Gastrocnemius medialis (tissue), 4 donors: ENCODE measurements around the gene TNRC18. TPM values are rescaled to one million over a fixed set of nuclear protein-coding genes. Genes with fewer than 3 reads are reported as not detected.

ENCODE experiments used
- ATAC-seq, 2 donors: fragments of 150-250 bp; one replicate each; pipeline ENCODE4 v1.9.1; 2016
- DNase-seq, 2 donors: peaks; one replicate each; pipeline ENCODE4 v3.0.0-alpha.2; 2019
- H3K27ac ChIP-seq, 4 donors: fragments of 200-600 bp; sonication (generic); 1 replicate in 1 of 4; 2 replicates in 3 of 4; pipeline ENCODE4 v1.5.1; 2016 to 2018; ENCODE audit warnings: mild to moderate bottlenecking in 2 of 4, moderate library complexity in 1 of 4
- H3K27me3 ChIP-seq, 3 donors: fragments of 200-600 bp; sonication (generic) in 2 of 3; 1 replicate in 1 of 3; 2 replicates in 2 of 3; pipeline versions ENCODE4 v1.5.1 to v1.6.0; 2016 to 2019; ENCODE audit warnings: mild to moderate bottlenecking in 1 of 3, moderate library complexity in 1 of 3
- H3K36me3 ChIP-seq, 2 donors: fragments of 200-600 bp; sonication (generic) in 1 of 2; one replicate each; pipeline ENCODE4 v1.5.1; 2017 to 2018
- H3K4me1 ChIP-seq, 2 donors: fragments of 200-600 bp; sonication (generic) in 1 of 2; one replicate each; pipeline ENCODE4 v1.5.1; 2016 to 2017; ENCODE audit warnings: mild to moderate bottlenecking in 2 of 2
- H3K4me3 ChIP-seq, 4 donors: fragments of 200-600 bp; sonication (generic) in 3 of 4; 1 replicate in 1 of 4; 2 replicates in 3 of 4; pipeline ENCODE4 v1.5.1; 2016 to 2019; ENCODE audit warnings: mild to moderate bottlenecking in 2 of 4
- H3K9me3 ChIP-seq, 3 donors: fragments of 200-600 bp; sonication (generic) in 2 of 3; 1 replicate in 1 of 3; 2 replicates in 2 of 3; pipeline ENCODE4 v1.5.1; 2016 to 2019
- POLR2A ChIP-seq, 2 donors: fragments of 450-650 bp; IDR thresholded peaks; one replicate each; pipeline ENCODE4 v1.6.1; 2017; ENCODE audit warnings: antibody characterized with exemption in 2 of 2, mild to moderate bottlenecking in 2 of 2, moderate library complexity in 2 of 2
- in situ Hi-C, 4 donors: fragments of 200-750 bp; cut with MboI; loops; one replicate each; pipeline versions ENCODE4 v1.15.0 to v1.8.0; 2017; ENCODE audit warnings: low sequenced_read_pairs in 4 of 4
- intact Hi-C: fragments of 100-400 bp; cut with DNase I; formaldehyde crosslinking; loops from one replicate; pipeline ENCODE4 v1.15.1; 2023; ENCODE audit warnings: low total_unique reads
- total RNA-seq, 4 donors: library from RNA; depleted of rRNA; stranded (reverse); fragments of >200 nt; gene quantifications; one replicate each; pipeline versions ENCODE4 v1.1.0 to v1.2.3, GENCODE V29; 2016
- TF ChIP-seq, protein P1 (sequence below), 5 experiments: fragments of 450-650 bp in 3 of 5; fragments of 200-600 bp in 2 of 5; sonication (generic) in 2 of 5; IDR thresholded peaks in 4 of 5; conservative IDR thresholded peaks in 1 of 5; 1 replicate in 4 of 5; 2 replicates in 1 of 5; pipeline ENCODE4 v1.5.1; 2016 to 2019; ENCODE audit warnings: antibody characterized with exemption in 5 of 5, mild to moderate bottlenecking in 3 of 5, moderate library complexity in 3 of 5

Gene TNRC18
- total RNA-seq, 4 donors from 2014 or later = 8.7 to 31.2 (median 20.5) TPM

- H3K27ac ChIP-seq = peak overlapping the region; percentile 70 to 81 (median 79)
- intact Hi-C loops (loop anchor here (5.0 kb wide), 1 partner anchor 40 kb away; no protein-coding TSS in a partner anchor), in situ Hi-C loops (no loop called here)
- peaks cover 0 to 12% of the 10 kb centered on the region in 2 donors for H3K4me1 ChIP-seq
- H3K27me3 ChIP-seq = no peaks in the 10 kb centered on the region
- TF ChIP-seq, protein P1, sequence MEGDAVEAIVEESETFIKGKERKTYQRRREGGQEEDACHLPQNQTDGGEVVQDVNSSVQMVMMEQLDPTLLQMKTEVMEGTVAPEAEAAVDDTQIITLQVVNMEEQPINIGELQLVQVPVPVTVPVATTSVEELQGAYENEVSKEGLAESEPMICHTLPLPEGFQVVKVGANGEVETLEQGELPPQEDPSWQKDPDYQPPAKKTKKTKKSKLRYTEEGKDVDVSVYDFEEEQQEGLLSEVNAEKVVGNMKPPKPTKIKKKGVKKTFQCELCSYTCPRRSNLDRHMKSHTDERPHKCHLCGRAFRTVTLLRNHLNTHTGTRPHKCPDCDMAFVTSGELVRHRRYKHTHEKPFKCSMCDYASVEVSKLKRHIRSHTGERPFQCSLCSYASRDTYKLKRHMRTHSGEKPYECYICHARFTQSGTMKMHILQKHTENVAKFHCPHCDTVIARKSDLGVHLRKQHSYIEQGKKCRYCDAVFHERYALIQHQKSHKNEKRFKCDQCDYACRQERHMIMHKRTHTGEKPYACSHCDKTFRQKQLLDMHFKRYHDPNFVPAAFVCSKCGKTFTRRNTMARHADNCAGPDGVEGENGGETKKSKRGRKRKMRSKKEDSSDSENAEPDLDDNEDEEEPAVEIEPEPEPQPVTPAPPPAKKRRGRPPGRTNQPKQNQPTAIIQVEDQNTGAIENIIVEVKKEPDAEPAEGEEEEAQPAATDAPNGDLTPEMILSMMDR (IDR thresholded peaks at IDR 0.05 in 4 of 5, conservative IDR thresholded peaks at IDR 0.05 in 1 of 5) = no peak
- TF ChIP-seq POLR2A (IDR thresholded peaks at IDR 0.05) = peak in 1 of 2 donors; percentile 30
- peaks cover 0 to 18% of the 10 kb centered on the region in 2 donors for H3K36me3 ChIP-seq
- ATAC-seq (peak; percentile 66 to 83), DNase-seq (peak; percentile 51 to 71)
- H3K9me3 ChIP-seq = no peaks in the 10 kb centered on the region
- peak overlapping the region; percentile 32 to 47 (median 42) for H3K4me3 ChIP-seq
Measured at GRCh38 chr7:5396999-5397663, 26.5 kb downstream of the TNRC18 start.

DNA sequence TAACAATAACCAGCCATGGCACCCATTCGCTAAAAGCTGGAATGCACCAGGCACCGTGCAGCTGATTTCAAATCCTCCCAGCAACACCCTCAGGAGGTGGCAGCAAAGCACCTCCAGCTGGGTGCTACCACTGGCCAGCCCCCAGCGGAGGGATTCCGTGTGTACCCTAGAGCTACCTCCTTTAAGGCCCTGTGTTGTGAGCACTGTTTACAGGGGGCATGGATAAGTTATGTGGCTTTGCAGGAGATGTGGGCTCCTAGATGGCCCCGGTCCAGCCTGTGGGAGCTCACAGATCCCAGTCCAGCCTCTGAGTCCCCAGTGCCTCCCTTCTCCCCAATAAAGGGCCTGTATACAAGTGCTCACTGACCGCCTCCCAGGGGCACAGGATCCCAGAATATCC lies 27.1 kb downstream of the TNRC18 start:
- Histone ChIP-seq H3K4me1 (peaks cover 0 to 12% of the 10 kb centered on the region in 2 donors), H3K36me3 (peaks cover 0 to 18% of the 10 kb centered on the region in 2 donors), H3K4me3 (peak overlapping the region; percentile 32 to 47 (median 42)), H3K27ac (peak overlapping the region; percentile 70 to 81 (median 79)), H3K9me3 (no peaks in the 10 kb centered on the region), H3K27me3 (no peaks in the 10 kb centered on the region)
- intact Hi-C loops (loop anchor here (5.0 kb wide), 1 partner anchor 39 kb away; no protein-coding TSS in a partner anchor), in situ Hi-C loops (no loop called here)
- DNase-seq (peak in 1 of 2 donors; percentile 32), ATAC-seq (peak in 1 of 2 donors; percentile 69)
- TF ChIP-seq, protein P1 (IDR thresholded peaks at IDR 0.05 in 4 of 5, conservative IDR thresholded peaks at IDR 0.05 in 1 of 5) = peak in 1 of 5 experiments; percentile 31
- no peak for TF ChIP-seq POLR2A (IDR thresholded peaks at IDR 0.05)

DNA sequence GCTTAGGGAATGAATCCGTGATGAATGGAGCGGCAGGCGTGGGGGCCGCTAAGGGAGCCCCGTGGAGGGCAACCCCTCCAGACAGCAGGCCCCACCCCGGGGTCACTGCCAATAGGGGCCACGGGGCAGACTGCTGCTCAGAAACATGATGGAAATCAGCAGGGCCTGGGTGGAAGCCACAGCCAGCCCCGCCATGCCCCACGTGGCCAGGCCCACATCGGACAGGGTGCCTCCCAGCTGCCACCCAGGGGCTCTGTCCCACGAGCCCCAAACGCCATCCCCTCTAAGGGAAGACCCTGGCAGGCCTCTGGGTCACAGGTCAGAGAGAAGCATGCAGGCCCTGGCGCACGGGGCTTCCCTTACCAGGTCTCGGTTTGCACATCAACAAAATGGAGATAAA lies 28.4 kb downstream of the TNRC18 start:
- TF ChIP-seq, protein P1 (IDR thresholded peaks at IDR 0.05 in 4 of 5, conservative IDR thresholded peaks at IDR 0.05 in 1 of 5) = no peak
- no peak for TF ChIP-seq POLR2A (IDR thresholded peaks at IDR 0.05)
- DNase-seq = no peak

GRCh38 chr7:5394264-5395105 lies 29.1 kb downstream of the TNRC18 start:
- no peak overlapping the region for H3K4me3 ChIP-seq
- intact Hi-C loops = loop anchor here (5.0 kb wide), 1 partner anchor 37 kb away; no protein-coding TSS in a partner anchor
- in situ Hi-C loops = no loop called here
- H3K9me3 ChIP-seq = no peaks in the 10 kb centered on the region
- no peak for TF ChIP-seq POLR2A (IDR thresholded peaks at IDR 0.05)
- TF ChIP-seq, protein P1 (IDR thresholded peaks at IDR 0.05 in 4 of 5, conservative IDR thresholded peaks at IDR 0.05 in 1 of 5) = no peak
- H3K36me3 ChIP-seq = peaks cover 0 to 22% of the 10 kb centered on the region in 2 donors
- ATAC-seq (no peak), DNase-seq (no peak)
- H3K27me3 ChIP-seq = no peaks in the 10 kb centered on the region
- H3K4me1 ChIP-seq = peaks cover 0 to 12% of the 10 kb centered on the region in 2 donors
- no peak overlapping the region for H3K27ac ChIP-seq

More for the DNA sequence above, 28.4 kb downstream of the TNRC18 start:
- peaks cover 0 to 18% of the 10 kb centered on the region in 2 donors for H3K36me3 ChIP-seq
- H3K27ac ChIP-seq = peak overlapping the region in 1 of 4 donors; percentile 24
- intact Hi-C loops (loop anchor here (5.0 kb wide), 1 partner anchor 38 kb away; no protein-coding TSS in a partner anchor), in situ Hi-C loops (no loop called here)
- H3K4me3 ChIP-seq = no peak overlapping the region
- no peak for ATAC-seq
- peaks cover 0 to 12% of the 10 kb centered on the region in 2 donors for H3K4me1 ChIP-seq
- no peaks in the 10 kb centered on the region for H3K27me3 ChIP-seq
- no peaks in the 10 kb centered on the region for H3K9me3 ChIP-seq
